A549 (cell line): ENCODE results near the gene TOMM40L. TPM values are rescaled to one million over a fixed set of nuclear protein-coding genes. Genes with fewer than 3 reads are reported as not detected.

Source experiments
- ATAC-seq, 2 experiments: fragments of 200-7000 bp in 1 of 2; fragments of >200 bp in 1 of 2; cut with Nextera tagmentation in 1 of 2; cut with Tn5 transposase in 1 of 2; 3 replicates each; pipeline versions ENCODE4 v1.8.0 to v1.9.1; 2018 to 2020; ENCODE audit warnings: mild to moderate bottlenecking in 1 of 2, moderate library complexity in 1 of 2
- CTCF ChIA-PET: fragments of 300-600 bp; sonication (Branson Sonifier 250); formaldehyde crosslinking; extraction: SDS; loops from one replicate; lab custom pipeline; 2021; ENCODE audit warnings: antibody characterized with exemption, inconsistent platforms; lab: Yijun Ruan, JAX
- POLR2A ChIA-PET: fragments of 350-600 bp; formaldehyde crosslinking; extraction: SDS; loops from one replicate; lab custom pipeline; 2021; ENCODE audit warnings: antibody characterized with exemption, inconsistent platforms; lab: Yijun Ruan, JAX
- DNase-seq, 2 experiments: peaks; one replicate each; pipeline versions ENCODE4 v3.0.0 to v3.0.0-alpha.2; 2011 to 2016; ENCODE audit warnings: low read depth in 1 of 2, low spot score in 1 of 2
- FAIRE-seq: peaks from 2 replicates; lab custom pipeline; 2011; peaks lifted over from hg19 to GRCh38; lab: Jason Lieb, UNC
- H3K27ac ChIP-seq, 2 experiments: fragments of >200 bp; sonication (Bioruptor Twin); formaldehyde crosslinking; 3 replicates each; pipeline ENCODE4 v1.5.1; 2016 to 2017
- H3K4me1 ChIP-seq: fragments of >200 bp; sonication (Bioruptor Twin); formaldehyde crosslinking; 3 replicates; pipeline ENCODE4 v1.6.1; 2016
- H3K4me2 ChIP-seq: fragments of >200 bp; sonication (Bioruptor Twin); formaldehyde crosslinking; 3 replicates; pipeline ENCODE4 v1.6.1; 2016
- H3K4me3 ChIP-seq: fragments of >200 bp; sonication (Bioruptor Twin); formaldehyde crosslinking; 3 replicates; pipeline ENCODE4 v1.5.1; 2016
- H3K9me3 ChIP-seq: fragments of >200 bp; sonication (Bioruptor Twin); formaldehyde crosslinking; 3 replicates; pipeline ENCODE4 v1.6.1; 2016
- EHMT2 ChIP-seq: fragments of 200-600 bp; sonication (generic); IDR thresholded peaks from 2 replicates; pipeline ENCODE4 v1.6.1; 2016; ENCODE audit warnings: antibody characterized with exemption, low read depth, mild to moderate bottlenecking, moderate library complexity
- EP300 ChIP-seq, 2 experiments: fragments of >200 bp; sonication (Bioruptor Twin); formaldehyde crosslinking; IDR thresholded peaks; 2 replicates in 1 of 2; 3 replicates in 1 of 2; pipeline ENCODE4 v1.6.1; 2016 to 2017
- ESRRA ChIP-seq: fragments of 150-350 bp; IDR thresholded peaks from 2 replicates; pipeline ENCODE4 v1.6.1; 2014; ENCODE audit warnings: mild to moderate bottlenecking, low read length, borderline replicate concordance
- FOSL2 ChIP-seq, 2 experiments: fragments of 450-650 bp in 1 of 2; fragments of >200 bp in 1 of 2; sonication (Bioruptor Twin) in 1 of 2; formaldehyde crosslinking; IDR thresholded peaks; 2 replicates each; pipeline versions ENCODE4 v1.5.0 to v1.6.1; 2016 to 2020; ENCODE audit warnings: mild to moderate bottlenecking in 1 of 2, moderate library complexity in 1 of 2
- HDAC2 ChIP-seq: fragments of 200-600 bp; sonication (generic); IDR thresholded peaks from 2 replicates; pipeline ENCODE4 v1.6.1; 2016
- HES2 ChIP-seq: fragments of >200 bp; sonication (Bioruptor Twin); formaldehyde crosslinking; IDR thresholded peaks from 2 replicates; pipeline ENCODE4 v1.6.1; 2016
- HOXA7 ChIP-seq: fragments of 250-450 bp; sonication (Bioruptor Pico); IDR thresholded peaks from 2 replicates; pipeline ENCODE4 v1.5.0; 2020; ENCODE audit warnings: mild to moderate bottlenecking, moderate library complexity
- JUN ChIP-seq, 2 experiments: fragments of >200 bp; sonication (Bioruptor Twin); formaldehyde crosslinking; IDR thresholded peaks; 2 replicates in 1 of 2; 3 replicates in 1 of 2; pipeline ENCODE4 v1.6.1; 2016 to 2017
- NPAS2 ChIP-seq: fragments of 250-450 bp; sonication (Bioruptor Pico); IDR thresholded peaks from 2 replicates; pipeline ENCODE4 v1.8.0; 2022; ENCODE audit warnings: mild to moderate bottlenecking, moderate library complexity, borderline replicate concordance
- NR3C1 ChIP-seq: fragments of >200 bp; sonication (Bioruptor Twin); formaldehyde crosslinking; IDR thresholded peaks from 3 replicates; pipeline ENCODE4 v1.6.1; 2017
- PHF8 ChIP-seq: fragments of 200-600 bp; sonication (generic); IDR thresholded peaks from 2 replicates; pipeline ENCODE4 v1.6.1; 2016; ENCODE audit warnings: low read depth, mild to moderate bottlenecking, antibody characterized with exemption, moderate library complexity, borderline replicate concordance
- REST ChIP-seq: fragments of 200-600 bp; sonication (generic); IDR thresholded peaks from 2 replicates; pipeline ENCODE4 v1.6.1; 2016; ENCODE audit warnings: antibody characterized with exemption, mild to moderate bottlenecking, moderate library complexity
- SREBF2 ChIP-seq: fragments of 450-650 bp; IDR thresholded peaks from 2 replicates; pipeline ENCODE4 v1.6.1; 2014; ENCODE audit warnings: mild to moderate bottlenecking, moderate library complexity
- ZFP36 ChIP-seq: fragments of 450-650 bp; IDR thresholded peaks from 2 replicates; pipeline ENCODE4 v1.6.1; 2014; ENCODE audit warnings: borderline replicate concordance; ENCODE audit not compliant: partially characterized antibody
- WGBS: methylation state at CpG from one replicate; pipeline ENCODE4 v1.1.6; 2017; ENCODE audit errors: missing lambda C conversion rate; 5-methylcytosine and 5-hydroxymethylcytosine counted together
- polyA plus RNA-seq, 4 experiments: library from polyadenylated mRNA; depleted of rRNA in 3 of 4; stranded (reverse); fragments of >200 nt; fragmentation: RNase III in 1 of 4; extraction: RNeasy Plus Mini Kit Qiagen cat#74134 plus additional on column Dnase treatment in 1 of 4; gene quantifications; 2 replicates in 3 of 4; 3 replicates in 1 of 4; pipeline ENCODE4 v1.2.3, GENCODE V29; 2011 to 2017
- TF ChIP-seq, protein P1 (sequence below): fragments of >200 bp; sonication (Bioruptor Twin); formaldehyde crosslinking; IDR thresholded peaks from 3 replicates; pipeline ENCODE4 v1.6.1; 2016

The TOMM40L gene
- polyA plus RNA-seq, 2 of the 4 experiments (the other 2 are of a cell fraction), result 6.3 to 10.2 TPM

DNA sequence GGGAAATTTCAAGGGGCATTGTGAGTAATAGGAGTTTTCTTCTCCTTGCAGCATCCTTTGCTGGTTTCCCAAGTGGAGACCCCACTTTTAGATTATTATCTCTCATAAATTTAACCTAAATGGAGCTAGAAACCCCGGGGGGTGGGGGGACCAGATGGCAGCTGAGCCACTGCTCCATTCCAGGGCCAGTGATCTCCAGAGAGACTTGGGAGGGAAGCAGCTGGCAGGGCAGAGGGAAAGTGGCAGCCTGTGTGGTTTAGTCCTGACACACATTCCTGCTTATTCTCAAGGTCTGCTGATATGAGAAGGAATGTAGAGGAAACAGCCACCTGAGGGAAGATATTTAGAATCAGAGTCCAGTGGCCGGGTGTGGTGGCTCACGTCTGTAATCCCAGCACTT is 49.0 kb downstream of the TOMM40L start:
- Histone ChIP-seq H3K4me1 (no peaks in the 10 kb centered on the region), H3K4me3 (no peak overlapping the region), H3K27ac (no peak overlapping the region), H3K9me3 (no peaks in the 10 kb centered on the region), H3K4me2 (no peak overlapping the region)
- no peak for ATAC-seq
- POLR2A ChIA-PET, result no interaction called here
- WGBS, result 49% methylated on average over 3 of the region's 3 CpGs
- FAIRE-seq, result no peak
- no peak for DNase-seq
- TF ChIP-seq ESRRA (no peak), EHMT2 (no peak), HOXA7 (CRISPR knock-in tag) (no peak), HDAC2 (no peak), SREBF2 (no peak), ZFP36 (no peak), PHF8 (no peak), HES2 (no peak), EP300 (IDR thresholded peaks at IDR 0.05) (no peak), NR3C1 (no peak), REST (no peak), JUN (IDR thresholded peaks at IDR 0.05) (no peak), FOSL2 (IDR thresholded peaks at IDR 0.05) (no peak), FOSL2 (CRISPR knock-in tag; IDR thresholded peaks at IDR 0.05) (no peak), NPAS2 (CRISPR knock-in tag) (no peak)
- TF ChIP-seq, protein P1, sequence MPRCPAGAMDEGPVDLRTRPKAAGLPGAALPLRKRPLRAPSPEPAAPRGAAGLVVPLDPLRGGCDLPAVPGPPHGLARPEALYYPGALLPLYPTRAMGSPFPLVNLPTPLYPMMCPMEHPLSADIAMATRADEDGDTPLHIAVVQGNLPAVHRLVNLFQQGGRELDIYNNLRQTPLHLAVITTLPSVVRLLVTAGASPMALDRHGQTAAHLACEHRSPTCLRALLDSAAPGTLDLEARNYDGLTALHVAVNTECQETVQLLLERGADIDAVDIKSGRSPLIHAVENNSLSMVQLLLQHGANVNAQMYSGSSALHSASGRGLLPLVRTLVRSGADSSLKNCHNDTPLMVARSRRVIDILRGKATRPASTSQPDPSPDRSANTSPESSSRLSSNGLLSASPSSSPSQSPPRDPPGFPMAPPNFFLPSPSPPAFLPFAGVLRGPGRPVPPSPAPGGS, result no peak
- CTCF ChIA-PET, result interaction anchor here (1.6 to 1.9 kb wide), 3 partner anchors 15 to 25 kb away, joined by 3 to 5 read pairs (median 4); no protein-coding TSS in a partner anchor

Other genes with a start within 250 kb of the TOMM40L start
- 62.0 and 71.0 TPM in 2 replicates for gene F11R, start 204.9 kb upstream of the TOMM40L start, polyA plus RNA-seq (2011; rRNA removed)
- 28.3 to 30.3 TPM (median 29.7 TPM) in 3 replicates for gene F11R, start 204.9 kb upstream of the TOMM40L start, polyA plus RNA-seq (2017; fragmentation: RNase III; extraction: RNeasy Plus Mini Kit Qiagen cat#74134 plus additional on column Dnase treatment)
- not detected in 2 replicates for gene TSTD1, start 187.1 kb upstream of the TOMM40L start, polyA plus RNA-seq (2011; rRNA removed)
- 0.17 to 0.21 TPM (median 0.20 TPM) in 3 replicates for gene TSTD1, start 187.1 kb upstream of the TOMM40L start, polyA plus RNA-seq (2017; fragmentation: RNase III; extraction: RNeasy Plus Mini Kit Qiagen cat#74134 plus additional on column Dnase treatment)
- gene USF1, start 180.1 kb upstream of the TOMM40L start, polyA plus RNA-seq (2011; rRNA removed), result 35.5 and 43.5 TPM in 2 replicates
- 49.2 to 60.5 TPM (median 57.4 TPM) in 3 replicates for gene USF1, start 180.1 kb upstream of the TOMM40L start, polyA plus RNA-seq (2017; fragmentation: RNase III; extraction: RNeasy Plus Mini Kit Qiagen cat#74134 plus additional on column Dnase treatment)
- gene ARHGAP30, start 156.2 kb upstream of the TOMM40L start, polyA plus RNA-seq (2011; rRNA removed), result 0.06 and 0.08 TPM in 2 replicates
- gene ARHGAP30, start 156.2 kb upstream of the TOMM40L start, polyA plus RNA-seq (2017; fragmentation: RNase III; extraction: RNeasy Plus Mini Kit Qiagen cat#74134 plus additional on column Dnase treatment), result 0.09 to 0.13 TPM (median 0.13 TPM) in 3 replicates
- 3.1 and 4.3 TPM in 2 replicates for gene NECTIN4, start 136.5 kb upstream of the TOMM40L start, polyA plus RNA-seq (2011; rRNA removed)
- 1.3 to 1.8 TPM (median 1.5 TPM) in 3 replicates for gene NECTIN4, start 136.5 kb upstream of the TOMM40L start, polyA plus RNA-seq (2017; fragmentation: RNase III; extraction: RNeasy Plus Mini Kit Qiagen cat#74134 plus additional on column Dnase treatment)
- gene KLHDC9, start 127.7 kb upstream of the TOMM40L start, polyA plus RNA-seq (2011; rRNA removed), result 3.6 and 4.6 TPM in 2 replicates
- 0.93 to 2.0 TPM (median 1.2 TPM) in 3 replicates for gene KLHDC9, start 127.7 kb upstream of the TOMM40L start, polyA plus RNA-seq (2017; fragmentation: RNase III; extraction: RNeasy Plus Mini Kit Qiagen cat#74134 plus additional on column Dnase treatment)
- 106 and 187 TPM in 2 replicates for gene PFDN2, start 108.0 kb upstream of the TOMM40L start, polyA plus RNA-seq (2011; rRNA removed)
- 179 to 203 TPM (median 187 TPM) in 3 replicates for gene PFDN2, start 108.0 kb upstream of the TOMM40L start, polyA plus RNA-seq (2017; fragmentation: RNase III; extraction: RNeasy Plus Mini Kit Qiagen cat#74134 plus additional on column Dnase treatment)
- 29.9 and 38.6 TPM in 2 replicates for gene NIT1, start 108.0 kb upstream of the TOMM40L start, polyA plus RNA-seq (2011; rRNA removed)
- gene NIT1, start 108.0 kb upstream of the TOMM40L start, polyA plus RNA-seq (2017; fragmentation: RNase III; extraction: RNeasy Plus Mini Kit Qiagen cat#74134 plus additional on column Dnase treatment), result 44.5 to 49.4 TPM (median 45.8 TPM) in 3 replicates
- gene DEDD, start 93.4 kb upstream of the TOMM40L start, polyA plus RNA-seq (2011; rRNA removed), result 35.9 and 38.4 TPM in 2 replicates
- gene DEDD, start 93.4 kb upstream of the TOMM40L start, polyA plus RNA-seq (2017; fragmentation: RNase III; extraction: RNeasy Plus Mini Kit Qiagen cat#74134 plus additional on column Dnase treatment), result 20.5 to 25.9 TPM (median 25.3 TPM) in 3 replicates
- gene UFC1, start 72.1 kb upstream of the TOMM40L start, polyA plus RNA-seq (2011; rRNA removed), result 110 and 115 TPM in 2 replicates
- 149 to 153 TPM (median 150 TPM) in 3 replicates for gene UFC1, start 72.1 kb upstream of the TOMM40L start, polyA plus RNA-seq (2017; fragmentation: RNase III; extraction: RNeasy Plus Mini Kit Qiagen cat#74134 plus additional on column Dnase treatment)
- gene USP21, start 66.6 kb upstream of the TOMM40L start, polyA plus RNA-seq (2011; rRNA removed), result 22.6 and 26.3 TPM in 2 replicates
- gene USP21, start 66.6 kb upstream of the TOMM40L start, polyA plus RNA-seq (2017; fragmentation: RNase III; extraction: RNeasy Plus Mini Kit Qiagen cat#74134 plus additional on column Dnase treatment), result 21.8 to 23.8 TPM (median 23.6 TPM) in 3 replicates
- 13.8 and 16.4 TPM in 2 replicates for gene PPOX, start 59.6 kb upstream of the TOMM40L start, polyA plus RNA-seq (2011; rRNA removed)
- gene PPOX, start 59.6 kb upstream of the TOMM40L start, polyA plus RNA-seq (2017; fragmentation: RNase III; extraction: RNeasy Plus Mini Kit Qiagen cat#74134 plus additional on column Dnase treatment), result 13.5 to 16.1 TPM (median 14.1 TPM) in 3 replicates
- gene B4GALT3, start 48.6 kb upstream of the TOMM40L start, polyA plus RNA-seq (2011; rRNA removed), result 25.3 and 31.4 TPM in 2 replicates
- gene B4GALT3, start 48.6 kb upstream of the TOMM40L start, polyA plus RNA-seq (2017; fragmentation: RNase III; extraction: RNeasy Plus Mini Kit Qiagen cat#74134 plus additional on column Dnase treatment), result 23.3 to 26.7 TPM (median 25.5 TPM) in 3 replicates
- gene ADAMTS4, start 27.0 kb upstream of the TOMM40L start, polyA plus RNA-seq (2011; rRNA removed), result not detected in 2 replicates
- 0.01 TPM in 1 of 3 replicates, not detected in the others for gene ADAMTS4, start 27.0 kb upstream of the TOMM40L start, polyA plus RNA-seq (2017; fragmentation: RNase III; extraction: RNeasy Plus Mini Kit Qiagen cat#74134 plus additional on column Dnase treatment)
- 125 and 144 TPM in 2 replicates for gene NDUFS2, start 23.7 kb upstream of the TOMM40L start, polyA plus RNA-seq (2011; rRNA removed)
- 142 to 145 TPM (median 142 TPM) in 3 replicates for gene NDUFS2, start 23.7 kb upstream of the TOMM40L start, polyA plus RNA-seq (2017; fragmentation: RNase III; extraction: RNeasy Plus Mini Kit Qiagen cat#74134 plus additional on column Dnase treatment)
- gene FCER1G, start 10.8 kb upstream of the TOMM40L start, polyA plus RNA-seq (2011; rRNA removed), result 0.40 and 0.83 TPM in 2 replicates
- gene FCER1G, start 10.8 kb upstream of the TOMM40L start, polyA plus RNA-seq (2017; fragmentation: RNase III; extraction: RNeasy Plus Mini Kit Qiagen cat#74134 plus additional on column Dnase treatment), result 0.25 TPM in 1 of 3 replicates, not detected in the others
- gene APOA2, start 2.4 kb upstream of the TOMM40L start, polyA plus RNA-seq (2011; rRNA removed), result not detected in 2 replicates
- not detected in 3 replicates for gene APOA2, start 2.4 kb upstream of the TOMM40L start, polyA plus RNA-seq (2017; fragmentation: RNase III; extraction: RNeasy Plus Mini Kit Qiagen cat#74134 plus additional on column Dnase treatment)
- not detected in 2 replicates for gene NR1I3, start 12.1 kb downstream of the TOMM40L start, polyA plus RNA-seq (2011; rRNA removed)
- not detected in 3 replicates for gene NR1I3, start 12.1 kb downstream of the TOMM40L start, polyA plus RNA-seq (2017; fragmentation: RNase III; extraction: RNeasy Plus Mini Kit Qiagen cat#74134 plus additional on column Dnase treatment)
- gene PCP4L1, start 32.7 kb downstream of the TOMM40L start, polyA plus RNA-seq (2011; rRNA removed), result not detected in 2 replicates
- not detected in 3 replicates for gene PCP4L1, start 32.7 kb downstream of the TOMM40L start, polyA plus RNA-seq (2017; fragmentation: RNase III; extraction: RNeasy Plus Mini Kit Qiagen cat#74134 plus additional on column Dnase treatment)
- 0.57 and 0.83 TPM in 2 replicates for gene MPZ, start 83.9 kb downstream of the TOMM40L start, polyA plus RNA-seq (2011; rRNA removed)
- gene MPZ, start 83.9 kb downstream of the TOMM40L start, polyA plus RNA-seq (2017; fragmentation: RNase III; extraction: RNeasy Plus Mini Kit Qiagen cat#74134 plus additional on column Dnase treatment), result 0.17 to 0.45 TPM (median 0.25 TPM) in 3 replicates
- 296 and 353 TPM in 2 replicates for gene SDHC, start 88.3 kb downstream of the TOMM40L start, polyA plus RNA-seq (2011; rRNA removed)
- gene SDHC, start 88.3 kb downstream of the TOMM40L start, polyA plus RNA-seq (2017; fragmentation: RNase III; extraction: RNeasy Plus Mini Kit Qiagen cat#74134 plus additional on column Dnase treatment), result 302 to 325 TPM (median 323 TPM) in 3 replicates
- gene CFAP126, start 141.8 kb downstream of the TOMM40L start, polyA plus RNA-seq (2011; rRNA removed), result not detected in 2 replicates
- gene CFAP126, start 141.8 kb downstream of the TOMM40L start, polyA plus RNA-seq (2017; fragmentation: RNase III; extraction: RNeasy Plus Mini Kit Qiagen cat#74134 plus additional on column Dnase treatment), result not detected in 3 replicates